GM19328 (cell line): ENCODE measurements around the gene SCAP.
A peak's percentile ranks its signal among the peaks of the same experiment; 100 is the strongest.

Experiments
- ATAC-seq: cut with Tn5 transposase; IDR thresholded peaks from one replicate; pipeline ENCODE4 v1.9.1; 2021; ENCODE audit warnings: mild to moderate bottlenecking, moderate library complexity; ENCODE audit not compliant: unreplicated experiment

Gene SCAP

GRCh38 chr3:47433796-47434195 is 41.9 kb downstream of the SCAP start:
- no peak for ATAC-seq

DNA sequence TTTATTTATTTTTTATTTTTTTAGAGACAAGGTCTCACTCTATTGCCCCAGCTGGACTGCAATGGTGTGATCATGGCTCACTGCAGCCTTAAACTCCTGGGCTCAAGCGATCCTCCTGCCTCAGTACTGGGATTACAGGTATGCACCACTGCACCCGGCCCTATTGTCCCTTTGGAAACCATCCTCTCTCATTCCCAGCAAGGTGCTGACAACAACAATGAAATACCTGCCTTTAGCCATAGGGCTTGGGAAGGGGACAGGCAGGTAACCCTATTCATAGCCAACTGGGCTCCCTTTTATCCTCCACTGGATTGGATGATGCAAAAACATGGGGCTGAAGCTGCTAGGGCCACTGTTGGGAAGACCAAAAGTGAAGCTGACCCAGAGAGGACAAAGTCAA is 43.1 kb downstream of the SCAP start:
- no peak for ATAC-seq

DNA sequence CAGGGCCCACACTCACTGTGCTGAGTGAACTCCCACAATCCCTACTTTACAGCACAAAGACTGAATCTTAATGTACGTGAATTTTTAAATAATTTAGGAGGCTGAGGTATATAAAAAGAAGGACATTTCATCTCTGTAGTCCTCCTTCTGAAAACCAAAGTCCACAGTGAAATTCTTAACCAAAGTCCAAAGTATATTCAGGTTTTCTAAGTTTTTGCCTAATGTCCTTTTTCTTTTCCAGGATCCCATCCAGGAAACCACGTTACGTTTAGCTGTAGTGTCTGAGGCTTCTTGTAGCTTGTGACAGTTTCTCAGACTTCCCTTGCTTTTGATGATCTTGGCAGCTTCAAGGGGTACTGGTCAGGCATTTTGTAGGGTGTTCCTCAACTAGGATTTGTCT is 44.5 kb downstream of the SCAP start:
- ATAC-seq, result no peak

GRCh38 chr3:47430606-47431005 is 45.1 kb downstream of the SCAP start:
- no peak for ATAC-seq

- ATAC-seq, result no peak
Observed at GRCh38 chr3:47429476-47430270, 46.1 kb downstream of the SCAP start.

DNA sequence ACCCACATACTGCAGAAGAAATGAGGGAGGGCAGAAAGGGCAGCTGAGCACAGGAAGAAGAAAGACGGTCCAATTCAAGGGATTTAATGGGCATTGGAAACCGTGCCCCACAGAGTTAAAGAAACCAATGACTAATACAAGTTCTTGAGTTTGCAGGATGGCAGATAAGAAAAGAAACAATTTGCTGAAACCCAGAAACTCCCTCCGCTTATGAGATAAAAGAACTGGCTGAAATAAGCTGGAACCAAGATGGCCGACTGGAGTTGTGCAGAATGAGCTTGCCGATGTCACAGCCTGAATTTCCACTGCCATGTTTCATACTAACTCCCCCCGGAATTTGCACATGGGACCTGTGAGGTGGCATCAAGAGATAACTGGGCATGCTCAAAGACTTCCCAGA is 47.1 kb downstream of the SCAP start:
- no peak for ATAC-seq

- ATAC-seq, result no peak
Observed at GRCh38 chr3:47427866-47428265, 47.9 kb downstream of the SCAP start.

DNA sequence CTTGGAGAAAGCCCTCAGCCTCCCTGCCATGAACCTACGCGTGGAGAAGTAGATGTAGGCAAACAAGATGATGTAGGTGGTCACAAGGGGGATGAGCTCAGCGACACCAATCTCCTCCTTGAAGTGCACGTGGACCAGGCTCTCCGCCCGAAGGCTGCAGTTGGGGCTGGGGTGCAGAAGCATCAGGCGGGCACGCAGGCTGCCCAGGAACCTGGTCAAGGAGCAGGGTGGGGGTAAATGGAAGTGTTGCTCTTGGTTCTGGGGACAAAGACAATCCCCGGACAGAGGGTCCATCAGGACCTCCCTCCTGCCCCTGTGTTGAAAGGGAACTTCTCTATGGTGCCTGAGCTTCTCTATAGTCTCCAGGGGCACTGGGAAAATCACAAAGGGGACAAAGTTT is 49.8 kb downstream of the SCAP start:
- ATAC-seq, result no peak

DNA sequence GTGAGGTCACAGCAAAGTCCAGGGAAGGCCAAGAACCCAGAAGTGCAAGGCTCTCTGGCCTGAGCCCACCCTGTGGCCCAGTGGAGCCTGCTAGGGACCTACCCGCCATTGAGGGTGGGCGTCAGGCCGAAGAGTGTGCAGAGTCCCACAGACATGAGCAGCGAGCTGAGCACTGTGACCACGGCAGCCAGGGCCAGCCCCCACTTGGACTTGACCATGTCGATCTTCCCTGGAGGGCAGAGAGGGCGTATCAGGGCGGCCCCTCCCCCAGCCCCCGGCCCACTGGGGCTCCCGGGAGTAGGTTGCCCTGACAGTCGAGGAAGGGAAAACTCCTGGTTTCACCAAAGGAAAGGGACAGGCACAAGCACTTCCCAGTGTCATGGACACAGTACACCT is 50.4 kb downstream of the SCAP start:
- ATAC-seq, result no peak

GRCh38 chr3:47424434-47425382 is 51.0 kb downstream of the SCAP start:
- no peak for ATAC-seq

DNA sequence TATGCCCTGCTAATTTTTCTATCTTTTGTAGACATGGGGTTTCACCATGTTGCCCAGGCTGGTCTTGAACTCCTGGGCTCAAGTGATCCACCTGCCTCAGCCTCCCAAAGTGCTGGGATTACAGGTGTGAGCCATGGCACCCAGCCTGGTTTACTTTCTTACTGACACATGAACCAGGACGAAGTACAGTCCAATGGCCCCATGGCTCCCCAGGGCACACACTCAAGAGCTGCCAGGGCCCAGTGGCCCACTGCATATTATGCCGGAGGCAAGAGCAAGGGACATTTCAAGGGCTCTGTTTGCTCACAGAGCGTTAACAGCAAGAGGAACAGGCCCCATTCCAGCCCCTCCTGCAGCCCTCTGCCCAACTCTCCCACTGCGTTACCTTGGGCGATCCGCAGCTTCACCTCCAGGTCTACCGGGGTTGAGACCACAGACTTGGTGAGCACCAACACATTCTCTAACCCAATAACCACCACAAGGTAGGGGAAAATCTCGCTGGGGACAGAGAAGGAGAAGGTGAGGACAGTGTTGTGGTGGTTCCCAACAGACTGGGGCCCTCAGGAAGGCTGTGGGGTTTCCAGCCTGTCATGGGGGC is 52.1 kb downstream of the SCAP start:
- ATAC-seq, result no peak

DNA sequence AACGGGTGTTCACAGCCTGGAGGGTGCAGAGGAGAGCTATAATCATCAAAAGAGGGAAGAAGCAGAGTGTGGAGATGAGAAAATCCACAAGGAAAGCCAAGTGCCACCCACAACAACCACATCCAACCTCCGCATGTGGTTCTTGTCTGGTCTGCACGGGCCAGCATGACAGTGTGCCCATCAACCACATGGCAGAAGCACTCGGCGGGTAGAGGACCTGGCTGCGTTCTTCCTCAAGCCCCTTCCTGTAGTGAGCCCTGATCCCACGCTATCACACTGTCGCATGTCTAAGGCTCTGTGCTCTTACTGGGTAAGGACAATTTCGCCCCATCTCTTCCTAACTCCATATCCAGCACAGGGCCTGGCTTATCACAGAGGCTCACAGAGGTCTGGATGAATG is 53.0 kb downstream of the SCAP start:
- no peak for ATAC-seq

- no peak for ATAC-seq
Observed at GRCh38 chr3:47421741-47422649, 53.7 kb downstream of the SCAP start.

DNA sequence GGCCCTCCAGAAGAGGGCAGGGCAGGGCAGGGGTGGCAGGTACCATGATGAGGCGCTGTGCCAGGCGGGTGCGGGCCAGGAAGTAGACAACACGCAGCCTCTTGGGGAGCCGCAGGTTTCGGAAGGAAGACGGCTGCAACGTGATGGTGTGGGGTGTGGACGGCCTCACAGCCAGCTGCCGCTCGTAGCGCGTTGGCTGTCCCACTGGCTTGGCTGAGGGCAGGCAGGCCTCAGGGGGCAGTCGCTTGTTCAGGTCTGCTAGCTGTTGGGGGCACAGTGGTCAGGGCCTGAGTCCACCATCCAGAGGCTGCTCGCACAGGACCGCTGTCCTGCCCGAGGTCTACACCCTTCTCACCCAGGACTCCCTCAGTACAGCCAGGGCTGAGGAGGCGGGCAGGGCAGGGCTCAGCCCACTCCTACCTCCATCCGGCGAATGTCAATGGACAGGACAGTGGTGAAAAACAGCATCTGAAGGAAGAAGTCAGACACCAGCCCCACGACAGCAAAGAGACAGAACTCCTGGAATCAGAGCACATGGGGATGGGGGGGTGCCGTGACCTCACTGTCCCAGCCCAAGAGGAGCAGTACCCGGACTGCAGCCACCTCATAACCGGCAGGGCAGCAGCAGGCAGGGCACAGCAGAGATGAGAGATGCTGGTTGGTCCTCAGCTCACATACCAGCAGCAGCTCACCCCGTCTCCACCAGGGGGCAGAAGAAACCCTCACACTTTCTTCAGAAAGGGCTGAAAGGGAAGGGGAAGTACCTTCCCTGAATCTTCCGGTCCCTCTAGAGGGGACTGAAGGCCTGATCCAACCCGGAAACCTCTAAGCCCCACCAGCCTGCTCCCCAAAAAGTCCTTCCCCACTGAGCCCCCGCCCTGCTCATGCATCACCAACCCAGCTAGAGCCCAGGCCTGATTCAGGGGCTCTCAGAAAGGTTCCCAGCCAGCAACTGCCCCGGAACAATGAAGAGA is 54.9 kb downstream of the SCAP start:
- ATAC-seq, result peak; percentile 51

DNA sequence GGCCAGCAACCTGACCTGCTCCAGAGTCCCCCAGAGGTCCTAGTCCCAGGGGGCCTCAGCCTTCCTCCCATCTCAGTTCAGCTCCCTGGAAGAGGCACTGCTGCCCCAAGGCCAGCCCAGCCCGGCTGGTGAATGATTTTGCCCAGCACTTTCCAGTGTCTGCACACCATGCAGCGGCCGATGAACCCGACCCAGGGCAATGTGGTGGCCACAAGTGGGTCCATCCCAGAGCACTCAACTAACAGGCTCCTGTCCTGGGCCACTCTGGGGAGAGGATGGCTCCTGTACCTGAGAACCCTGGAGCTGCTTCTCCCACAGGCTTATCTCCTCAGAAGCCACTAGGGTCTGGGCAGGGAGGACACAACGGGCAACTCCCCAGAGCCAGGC is 55.7 kb downstream of the SCAP start:
- ATAC-seq, result no peak

DNA sequence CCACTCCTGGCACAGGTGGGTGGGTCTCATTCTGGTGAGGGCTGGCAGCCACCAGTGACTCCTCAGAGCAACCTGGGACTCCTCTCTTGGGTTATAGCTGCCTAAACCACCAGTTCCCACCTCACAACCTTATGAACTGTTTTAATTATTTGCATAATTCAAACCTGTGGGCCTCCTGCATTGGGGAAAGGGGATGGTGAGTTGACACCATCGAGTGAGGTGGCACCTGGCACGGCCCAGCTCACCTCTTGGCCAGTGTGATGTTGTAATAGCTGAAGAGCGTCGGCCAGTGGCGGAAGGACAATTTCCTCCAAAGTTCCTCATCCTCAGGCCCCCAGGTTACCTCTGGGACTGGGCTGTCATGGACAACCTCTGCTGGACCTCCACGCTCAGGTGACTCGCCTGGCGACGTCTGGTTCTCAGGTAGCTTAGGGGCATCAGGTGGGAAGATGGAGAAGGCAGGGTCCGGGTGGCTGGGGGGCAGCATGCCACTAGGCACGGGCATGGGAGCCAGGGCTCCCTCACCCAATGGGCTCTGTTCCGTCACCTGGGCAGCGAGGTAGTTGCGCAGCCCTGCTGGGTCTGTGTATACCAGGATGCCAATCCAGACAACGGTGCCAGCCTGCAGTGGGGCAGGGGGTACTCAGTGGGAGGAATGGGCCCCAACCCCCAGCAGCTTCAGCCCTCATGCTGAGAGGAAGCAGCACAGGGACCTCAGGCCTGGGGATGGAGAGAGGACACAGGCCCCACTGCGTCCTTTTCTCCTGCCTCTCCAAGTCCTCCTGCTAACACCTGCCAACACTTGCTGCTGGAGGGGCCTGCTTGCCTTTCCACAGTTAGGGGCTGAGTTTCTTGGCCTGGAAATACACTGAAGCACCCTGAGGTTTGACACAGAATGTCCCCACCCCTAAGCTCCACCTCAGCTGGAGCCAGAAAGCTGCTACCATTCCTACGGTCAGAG is 56.4 kb downstream of the SCAP start:
- ATAC-seq, result no peak

GRCh38 chr3:47418167-47419082 is 57.3 kb downstream of the SCAP start:
- no peak for ATAC-seq
